SIG-M5 (cell line): ENCODE measurements around the gene GYPB.
"Not testable (repeated sequence)": the region's sequence is repeated elsewhere in the genome, so short reads cannot be mapped to it uniquely, and the experiment has no call there.

Experiments
- DNase-seq: peaks from one replicate; lab custom pipeline; 2025; lab: John Stamatoyannopoulos, UW

The GYPB gene

DNA sequence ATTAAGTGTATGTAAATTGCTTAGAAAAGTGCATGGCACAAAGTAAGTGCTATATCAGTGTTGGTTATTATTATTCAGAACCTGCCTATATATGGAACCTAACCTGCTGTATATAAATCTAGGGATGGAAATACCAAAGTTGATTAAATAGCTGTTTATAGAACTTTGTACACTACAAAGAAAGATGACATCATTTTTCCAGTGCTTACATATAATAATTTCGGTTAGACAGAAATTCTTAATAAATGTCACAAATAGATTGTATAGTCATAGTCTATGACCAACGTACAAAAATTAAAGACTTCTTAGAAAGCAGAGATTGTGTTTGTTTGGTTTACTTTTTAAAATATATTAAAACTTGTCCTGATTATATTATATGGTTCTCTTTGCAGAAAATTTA, 4.4 kb downstream of the GYPB start:
- no peak for DNase-seq

GRCh38 chr4:144008602-144009001, 10.6 kb downstream of the GYPB start:
- DNase-seq: not testable (repeated sequence)

GRCh38 chr4:144007960-144008359, 11.2 kb downstream of the GYPB start:
- DNase-seq: not testable (repeated sequence)

DNA sequence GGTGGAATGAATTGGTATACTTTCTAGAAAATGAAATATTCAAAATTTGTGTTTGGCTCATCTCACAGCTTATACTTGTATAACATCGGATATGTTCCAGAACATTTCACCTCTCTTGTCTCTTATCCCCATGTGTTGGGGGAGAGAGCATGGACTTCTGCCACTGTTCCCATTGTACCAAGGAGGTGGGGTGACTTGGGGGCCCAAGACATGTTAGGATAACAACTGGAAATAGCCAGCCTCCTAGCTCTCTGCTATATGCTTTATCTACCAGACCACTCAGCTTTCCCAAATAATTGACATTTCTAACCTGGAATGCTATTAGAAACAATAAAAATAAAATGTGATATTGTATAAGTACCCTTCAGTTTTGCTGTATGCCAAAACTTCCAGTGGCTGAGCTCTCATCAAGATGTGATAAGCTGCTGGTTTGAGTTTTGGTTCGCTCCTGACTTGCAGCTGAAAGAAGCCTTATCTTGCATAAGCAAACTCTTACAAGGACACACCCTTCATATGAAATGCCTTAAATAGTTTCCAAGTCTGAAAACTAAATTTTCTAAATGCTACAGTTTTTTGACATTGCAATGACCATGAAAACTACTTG, 12.9 kb downstream of the GYPB start:
- not testable (repeated sequence) for DNase-seq

DNA sequence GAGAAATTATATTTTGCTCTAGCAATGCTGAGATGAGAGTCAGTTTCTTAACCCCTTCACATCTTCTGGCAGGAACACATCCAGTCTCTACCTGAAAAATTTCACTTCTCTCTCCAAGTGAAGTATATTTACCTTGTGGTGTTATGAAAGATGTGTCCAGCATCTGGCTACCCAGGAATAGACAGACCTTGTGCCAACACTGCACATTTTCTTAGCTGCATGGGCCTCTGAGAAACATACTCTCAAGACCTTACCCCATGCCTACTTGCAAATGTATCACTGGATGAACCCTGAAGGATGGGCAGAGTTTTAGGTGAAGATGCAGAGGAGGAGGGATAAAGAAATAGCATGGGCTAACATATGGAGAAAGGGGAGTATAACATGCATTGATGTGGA, 13.6 kb downstream of the GYPB start:
- DNase-seq: not testable (repeated sequence)

DNA sequence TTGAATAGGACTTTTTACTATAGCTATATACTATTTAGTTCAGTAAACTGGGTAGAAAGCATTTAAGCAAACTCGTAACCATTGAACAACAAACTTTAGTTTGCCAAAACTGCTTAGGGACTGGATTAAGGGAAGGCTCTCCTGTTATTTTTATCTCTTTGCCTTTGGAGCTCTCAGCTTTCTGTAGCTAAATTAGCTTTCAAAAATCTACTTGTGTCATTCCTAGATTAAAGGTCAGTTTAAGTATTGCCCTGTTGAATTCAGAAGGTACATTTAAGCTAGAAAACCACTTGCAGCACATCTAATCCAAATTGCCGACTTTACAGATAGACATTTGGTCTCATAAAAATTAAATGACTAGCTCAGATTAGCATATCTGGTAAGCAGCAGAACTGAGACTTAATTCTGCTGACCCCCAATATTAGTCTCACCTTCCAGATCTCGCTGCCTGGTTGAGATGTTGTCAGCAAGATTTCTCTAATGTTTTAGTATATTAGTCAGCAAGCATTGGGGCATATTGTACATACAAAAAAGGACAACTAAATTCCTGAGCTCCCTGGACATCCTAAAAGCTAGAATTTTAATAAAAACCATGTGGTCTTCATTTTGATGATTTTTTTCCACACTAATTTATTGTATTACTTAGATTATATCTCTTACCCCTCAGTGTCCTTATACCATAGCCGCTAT, 14.2 kb downstream of the GYPB start:
- not testable (repeated sequence) for DNase-seq

DNA sequence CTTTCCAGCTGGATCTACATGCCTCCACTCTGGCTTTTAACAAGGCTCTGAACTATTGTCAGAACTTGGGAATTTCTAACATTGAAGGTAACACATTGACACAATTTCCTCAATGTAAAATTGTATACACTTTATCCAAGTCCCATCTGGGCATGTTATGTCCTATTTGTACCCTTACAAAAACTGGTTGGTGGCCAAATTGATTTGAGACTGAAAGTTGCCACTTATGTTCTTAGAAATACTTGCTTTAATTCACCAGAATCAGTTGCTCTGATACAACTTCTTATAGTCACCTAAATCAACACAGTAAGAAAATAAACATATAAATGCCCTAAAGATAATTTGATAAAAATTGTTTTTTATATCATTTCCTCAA, 15.3 kb downstream of the GYPB start:
- not testable (repeated sequence) for DNase-seq

DNA sequence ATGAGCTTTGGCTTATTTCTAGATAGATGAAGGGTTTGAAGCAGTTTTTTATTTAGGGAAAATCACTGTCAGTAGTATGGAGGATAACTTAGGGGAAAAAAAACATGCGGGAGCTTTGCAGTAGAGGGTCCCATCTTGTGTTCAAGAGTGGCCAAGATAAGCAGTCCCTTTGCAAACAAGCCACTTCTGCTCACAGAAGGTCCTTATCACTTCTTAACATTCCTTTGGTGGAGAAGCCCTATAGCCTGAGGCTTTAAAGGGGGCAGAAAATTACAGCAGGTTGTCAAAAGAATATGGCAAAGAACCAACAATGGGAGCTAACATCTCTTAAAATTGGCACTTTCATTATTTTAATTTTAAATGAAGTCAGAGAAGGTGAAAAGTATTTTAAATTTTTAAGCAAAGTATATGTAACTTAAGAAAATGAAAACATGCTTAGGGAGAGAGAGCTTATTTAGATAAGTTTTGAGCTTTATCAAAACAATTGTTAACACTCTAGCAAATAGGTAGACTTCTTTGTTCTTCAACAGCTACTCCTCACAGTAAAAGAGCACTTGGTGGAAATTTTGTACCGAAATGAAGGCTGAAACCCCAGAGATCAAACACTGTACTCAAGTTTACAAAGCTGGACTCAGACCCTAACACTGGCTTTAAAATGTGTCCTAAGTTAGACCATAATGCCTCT, 15.8 kb downstream of the GYPB start:
- not testable (repeated sequence) for DNase-seq

DNA sequence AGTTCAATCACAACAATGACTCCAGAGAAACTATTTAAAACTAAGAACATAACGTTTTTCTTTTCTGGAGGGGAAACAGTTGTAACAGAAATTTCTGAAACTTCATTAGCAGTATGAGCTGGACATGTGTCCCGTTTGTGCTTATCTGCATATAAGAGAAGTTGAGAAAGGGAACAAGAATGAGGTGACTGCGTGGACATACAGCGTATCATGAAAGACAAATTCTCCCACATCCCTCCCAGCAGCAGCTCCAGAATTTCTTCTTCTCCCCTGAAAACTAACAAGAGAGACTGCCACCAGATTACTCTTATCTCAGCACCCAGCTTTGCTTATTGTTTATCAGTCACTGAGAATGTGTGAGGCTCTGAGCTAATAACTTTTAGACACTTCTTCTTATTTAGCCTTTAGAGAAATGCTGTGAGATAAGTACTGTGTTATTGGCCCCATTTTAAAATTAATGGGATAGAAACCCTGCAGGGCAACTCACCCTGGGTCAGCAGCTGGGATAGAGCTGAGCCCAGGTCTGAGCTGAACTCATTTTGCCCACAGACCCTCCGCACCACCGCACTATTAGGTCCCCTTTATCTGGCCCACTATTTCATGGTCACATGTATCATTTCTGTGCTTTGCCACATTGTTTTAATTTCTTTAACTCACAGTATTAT, 18.7 kb downstream of the GYPB start:
- DNase-seq: not testable (repeated sequence)

GRCh38 chr4:143996193-143996592, 23.0 kb downstream of the GYPB start:
- DNase-seq: not testable (repeated sequence)

GRCh38 chr4:143991761-143992160, 27.4 kb downstream of the GYPB start:
- DNase-seq: not testable (repeated sequence)

DNA sequence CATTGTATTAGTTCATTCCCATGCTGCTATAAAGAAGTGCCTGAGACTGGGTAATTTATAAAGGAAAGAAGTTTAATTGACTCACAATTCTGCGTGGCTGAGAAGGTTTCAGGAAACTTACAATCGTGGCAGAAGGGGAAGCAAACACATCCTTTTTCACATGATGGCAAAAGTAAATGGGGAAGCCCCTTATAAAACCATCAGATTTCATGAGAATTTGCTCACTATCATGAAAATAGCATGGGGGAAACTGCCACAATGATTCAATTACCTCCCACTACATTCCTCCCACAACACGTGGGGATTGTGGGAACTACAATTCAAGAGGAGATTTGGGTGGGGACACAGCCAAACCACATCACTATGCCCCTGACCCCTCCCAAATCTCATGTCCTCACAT, 28.5 kb downstream of the GYPB start:
- DNase-seq: not testable (repeated sequence)

GRCh38 chr4:143986180-143986579, 33.0 kb downstream of the GYPB start:
- DNase-seq: no peak

- not testable (repeated sequence) for DNase-seq
Observed at GRCh38 chr4:143980776-143981175, 38.4 kb downstream of the GYPB start.

DNA sequence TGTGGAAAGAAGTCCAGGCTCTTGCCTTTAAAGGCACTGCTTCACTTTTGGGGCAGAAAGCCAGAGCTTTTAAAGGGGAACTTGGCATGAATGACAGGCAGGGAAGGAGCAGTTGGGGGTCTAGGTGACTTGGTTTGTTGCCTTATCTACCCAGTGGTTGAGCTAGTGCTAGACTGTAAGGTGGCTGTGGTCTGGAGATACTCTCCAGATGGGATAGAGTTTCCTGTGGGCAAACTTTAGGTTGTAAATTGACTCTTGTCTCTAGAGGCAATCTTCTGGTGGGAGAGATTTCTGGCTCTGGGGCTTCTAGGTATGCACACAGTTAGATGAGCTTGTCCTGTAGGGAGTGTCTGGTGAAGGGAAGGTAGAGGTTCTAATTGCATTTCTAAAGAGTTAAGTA, 43.7 kb downstream of the GYPB start:
- not testable (repeated sequence) for DNase-seq

GRCh38 chr4:143974021-143974420, 45.2 kb downstream of the GYPB start:
- DNase-seq: not testable (repeated sequence)

- DNase-seq: no peak
Observed at GRCh38 chr4:143961075-143961474, 58.1 kb downstream of the GYPB start.

- not testable (repeated sequence) for DNase-seq
Observed at GRCh38 chr4:143955306-143955705, 63.9 kb downstream of the GYPB start.

GRCh38 chr4:143951458-143951972, 67.7 kb downstream of the GYPB start:
- DNase-seq: not testable (repeated sequence)

DNA sequence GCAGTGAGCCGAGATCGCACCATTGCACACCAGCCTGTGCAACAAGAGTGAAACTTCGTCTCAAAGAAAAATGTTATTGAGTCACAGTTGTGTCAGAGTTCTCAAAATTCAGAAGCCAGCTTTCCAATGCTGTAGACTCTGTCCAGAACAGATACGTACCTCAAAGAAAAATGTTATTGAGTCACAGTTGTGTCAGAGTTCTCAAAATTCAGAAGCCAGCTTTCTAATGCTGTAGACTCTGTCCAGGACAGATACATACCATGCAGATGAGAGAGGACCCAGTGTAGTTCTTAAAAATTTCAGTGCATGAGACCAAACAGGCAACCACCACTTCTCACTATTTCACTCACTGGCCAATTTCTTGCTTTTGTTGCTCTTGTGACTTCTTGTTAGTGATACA, 68.2 kb downstream of the GYPB start:
- DNase-seq: not testable (repeated sequence)

DNA sequence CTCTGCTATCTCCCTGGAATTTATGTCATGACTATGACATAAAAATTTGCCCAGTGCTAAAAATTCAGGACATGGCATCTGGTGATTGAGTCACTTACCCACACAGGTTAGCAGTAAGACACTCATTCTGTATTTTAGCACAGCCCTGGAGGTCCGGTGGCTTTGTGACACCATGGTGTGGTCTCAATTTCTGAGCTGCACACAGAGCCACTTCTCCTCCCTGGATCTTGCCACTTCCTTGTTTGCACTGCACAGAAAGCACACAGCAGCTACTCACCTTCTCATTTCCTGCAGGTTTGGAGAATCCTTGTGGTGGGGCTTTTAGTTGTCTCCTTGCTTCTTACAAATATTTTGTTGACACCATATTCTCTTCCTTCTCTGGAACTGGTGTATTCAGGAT, 69.0 kb downstream of the GYPB start:
- not testable (repeated sequence) for DNase-seq

- DNase-seq: not testable (repeated sequence)
Observed at GRCh38 chr4:143947493-143947892, 71.7 kb downstream of the GYPB start.
